SK-N-MC (cell line): ENCODE measurements around the gene DAAM1.

Experiments
- EZH2 ChIP-seq: fragments of 200-600 bp; sonication (generic); IDR thresholded peaks from one replicate; pipeline ENCODE4 v1.6.1; 2017; ENCODE audit warnings: antibody characterized with exemption
- POLR2AphosphoS5 ChIP-seq: IDR thresholded peaks from 2 replicates; pipeline ENCODE4 v1.6.1; 2012; ENCODE audit warnings: mild to moderate bottlenecking, low read depth, low read length, borderline replicate concordance

DNA sequence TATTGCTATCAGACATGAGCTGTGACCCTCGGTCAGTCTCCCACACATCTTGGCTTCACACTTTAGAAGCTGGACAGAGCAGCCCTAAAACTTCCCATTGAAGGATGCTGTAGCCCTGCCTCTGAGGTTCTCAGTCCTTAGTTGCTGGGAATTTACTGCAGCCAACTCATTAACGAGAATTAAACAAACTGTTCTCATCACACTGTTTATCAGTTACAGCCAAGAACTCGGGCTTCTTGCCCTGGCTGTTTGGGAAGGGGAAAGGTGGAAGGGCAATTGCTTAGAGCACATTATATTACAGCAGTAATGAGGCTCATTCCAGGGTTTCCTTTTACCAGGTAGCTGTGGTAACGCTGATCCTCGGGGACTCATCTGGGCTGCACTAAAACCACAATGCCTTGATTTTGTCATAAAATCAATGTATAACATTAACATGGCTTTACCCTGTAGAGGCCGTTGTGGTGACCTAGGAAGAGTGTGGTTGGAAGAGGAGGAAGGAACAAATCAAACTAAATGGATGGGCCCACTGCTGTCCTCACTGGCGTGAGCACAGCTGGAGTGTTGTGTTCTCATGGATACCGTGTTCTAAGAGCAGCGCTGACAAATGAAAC is 189.6 kb downstream of the DAAM1 start:
- TF ChIP-seq EZH2 (no peak), POLR2AphosphoS5 (no peak)
